WTC11 (cell line): ENCODE measurements around the gene WDR38. TPM values are rescaled to one million over a fixed set of nuclear protein-coding genes. Genes with fewer than 3 reads are reported as not detected.

Experiments
- AFF4 ChIP-seq: sonication (generic); formaldehyde crosslinking; IDR thresholded peaks from 2 replicates; pipeline ENCODE4 v1.8.1; 2023; ENCODE audit warnings: mild to moderate bottlenecking, missing genetic modification reagents, borderline replicate concordance
- ATF1 ChIP-seq: sonication (generic); formaldehyde crosslinking; IDR thresholded peaks from 2 replicates; pipeline ENCODE4 v1.8.1; 2023; ENCODE audit warnings: mild to moderate bottlenecking, moderate library complexity, missing genetic modification reagents
- ATF2 ChIP-seq: sonication (generic); formaldehyde crosslinking; IDR thresholded peaks from 2 replicates; pipeline ENCODE4 v1.8.1; 2022; ENCODE audit warnings: low read depth, missing genetic modification reagents, borderline replicate concordance
- ATF3 ChIP-seq: sonication (generic); formaldehyde crosslinking; conservative IDR thresholded peaks from 2 replicates; pipeline ENCODE4 v1.8.1; 2022; ENCODE audit warnings: mild to moderate bottlenecking, missing genetic modification reagents
- CDX4 ChIP-seq: fragments of 250-450 bp; sonication (Bioruptor Pico); IDR thresholded peaks from 2 replicates; pipeline ENCODE4 v1.9.0; 2021; ENCODE audit warnings: moderate library complexity, mild to moderate bottlenecking, inconsistent platforms, borderline replicate concordance
- CREB1 ChIP-seq: sonication (generic); formaldehyde crosslinking; IDR thresholded peaks from 2 replicates; pipeline ENCODE4 v1.8.0; 2023; ENCODE audit warnings: mild to moderate bottlenecking, missing genetic modification reagents
- CREM ChIP-seq: sonication (generic); formaldehyde crosslinking; IDR thresholded peaks from 2 replicates; pipeline ENCODE4 v1.8.1; 2022; ENCODE audit warnings: mild to moderate bottlenecking, missing genetic modification reagents, moderate library complexity
- ETV6 ChIP-seq: sonication (generic); formaldehyde crosslinking; IDR thresholded peaks from 2 replicates; pipeline ENCODE4 v1.8.1; 2022; ENCODE audit warnings: mild to moderate bottlenecking, missing genetic modification reagents
- GABPB1 ChIP-seq: sonication (generic); formaldehyde crosslinking; IDR thresholded peaks from 2 replicates; pipeline ENCODE4 v1.8.1; 2023; ENCODE audit warnings: mild to moderate bottlenecking, missing genetic modification reagents
- GRHL2 ChIP-seq: fragments of 250-450 bp; sonication (Bioruptor Pico); IDR thresholded peaks from 2 replicates; pipeline ENCODE4 v1.8.0; 2022; ENCODE audit warnings: mild to moderate bottlenecking, moderate library complexity; ENCODE audit not compliant: insufficient replicate concordance, severe bottlenecking
- GTF2I ChIP-seq: fragments of 250-450 bp; sonication (Bioruptor Pico); conservative IDR thresholded peaks from 2 replicates; pipeline ENCODE4 v1.4.0; 2021; ENCODE audit warnings: mild to moderate bottlenecking
- JAZF1 ChIP-seq: fragments of 250-450 bp; sonication (Bioruptor Pico); IDR thresholded peaks from 2 replicates; pipeline ENCODE4 v1.9.0; 2021; ENCODE audit warnings: moderate library complexity, mild to moderate bottlenecking, inconsistent platforms
- JUN ChIP-seq: sonication (generic); formaldehyde crosslinking; IDR thresholded peaks from 2 replicates; pipeline ENCODE4 v1.8.0; 2023; ENCODE audit warnings: mild to moderate bottlenecking, missing genetic modification reagents
- KAT7 ChIP-seq: sonication (generic); formaldehyde crosslinking; IDR thresholded peaks from 2 replicates; pipeline ENCODE4 v1.8.1; 2023; ENCODE audit warnings: missing genetic modification reagents, mild to moderate bottlenecking, borderline replicate concordance
- MXD4 ChIP-seq: fragments of 250-450 bp; sonication (Bioruptor Pico); IDR thresholded peaks from 2 replicates; pipeline ENCODE4 v1.8.0; 2021; ENCODE audit warnings: mild to moderate bottlenecking, moderate library complexity, borderline replicate concordance
- NFATC4 ChIP-seq: fragments of 250-450 bp; sonication (Bioruptor Pico); IDR thresholded peaks from 2 replicates; pipeline ENCODE4 v1.9.0; 2021; ENCODE audit warnings: mild to moderate bottlenecking
- NFE2L1 ChIP-seq: sonication (generic); formaldehyde crosslinking; IDR thresholded peaks from 2 replicates; pipeline ENCODE4 v1.8.1; 2023; ENCODE audit warnings: missing genetic modification reagents
- NFYB ChIP-seq: sonication (generic); formaldehyde crosslinking; conservative IDR thresholded peaks from 2 replicates; pipeline ENCODE4 v1.8.0; 2022; ENCODE audit warnings: low read depth, missing genetic modification reagents
- NR3C1 ChIP-seq: sonication (generic); formaldehyde crosslinking; conservative IDR thresholded peaks from 2 replicates; pipeline ENCODE4 v1.8.1; 2023; ENCODE audit warnings: low read depth, mild to moderate bottlenecking, missing genetic modification reagents
- PRDM15 ChIP-seq: sonication (generic); formaldehyde crosslinking; IDR thresholded peaks from 2 replicates; pipeline ENCODE4 v1.8.0; 2022; ENCODE audit warnings: missing genetic modification reagents
- SMAD3 ChIP-seq: sonication (generic); formaldehyde crosslinking; IDR thresholded peaks from 2 replicates; pipeline ENCODE4 v1.8.0; 2022; ENCODE audit warnings: missing genetic modification reagents, mild to moderate bottlenecking, borderline replicate concordance
- SOX15 ChIP-seq: fragments of 250-450 bp; sonication (Bioruptor Pico); IDR thresholded peaks from 2 replicates; pipeline ENCODE4 v1.9.0; 2021; ENCODE audit warnings: mild to moderate bottlenecking
- TEAD1 ChIP-seq: sonication (generic); formaldehyde crosslinking; IDR thresholded peaks from 2 replicates; pipeline ENCODE4 v1.8.0; 2022; ENCODE audit warnings: mild to moderate bottlenecking, missing genetic modification reagents
- TEAD4 ChIP-seq: sonication (generic); formaldehyde crosslinking; IDR thresholded peaks from 2 replicates; pipeline ENCODE4 v1.8.0; 2022; ENCODE audit warnings: mild to moderate bottlenecking, missing genetic modification reagents
- ZNF219 ChIP-seq: sonication (generic); formaldehyde crosslinking; IDR thresholded peaks from 2 replicates; pipeline ENCODE4 v1.8.0; 2023; ENCODE audit warnings: missing genetic modification reagents, mild to moderate bottlenecking, borderline replicate concordance
- ZNF317 ChIP-seq: sonication (generic); formaldehyde crosslinking; IDR thresholded peaks from 2 replicates; pipeline ENCODE4 v1.8.1; 2023; ENCODE audit warnings: low read depth, mild to moderate bottlenecking, moderate library complexity, missing genetic modification reagents, borderline replicate concordance
- ZNF396 ChIP-seq: fragments of 250-450 bp; sonication (Bioruptor Pico); IDR thresholded peaks from 2 replicates; pipeline ENCODE4 v1.8.0; 2021; ENCODE audit warnings: mild to moderate bottlenecking, moderate library complexity, borderline replicate concordance
- ZNF416 ChIP-seq: fragments of 250-450 bp; sonication (Bioruptor Pico); IDR thresholded peaks from 2 replicates; pipeline ENCODE4 v1.9.0; 2021; ENCODE audit warnings: mild to moderate bottlenecking, inconsistent platforms
- ZNF512 ChIP-seq: sonication (generic); formaldehyde crosslinking; IDR thresholded peaks from 2 replicates; pipeline ENCODE4 v1.8.1; 2022; ENCODE audit warnings: missing genetic modification reagents, borderline replicate concordance
- total RNA-seq: library from RNA; stranded (reverse); gene quantifications from 3 replicates; pipeline ENCODE4 v1.2.3, GENCODE V29; 2021

Gene WDR38
- total RNA-seq, 1 experiment from 2014 or later: not detected

- TF ChIP-seq PRDM15 (CRISPR knock-in tag): no peak
- TF ChIP-seq JUN (CRISPR knock-in tag): no peak
- no peak for TF ChIP-seq SOX15 (CRISPR knock-in tag)
- no peak for TF ChIP-seq GABPB1 (CRISPR knock-in tag)
- 0 out of 2 replicates have a peak, but pooled peaks have one; percentile 35 for TF ChIP-seq SMAD3
- peak; percentile 20; the same call in 1 of the 2 replicates for TF ChIP-seq CREM (CRISPR knock-in tag)
- TF ChIP-seq ZNF416 (CRISPR knock-in tag): no peak; the same call in 1 of the 2 replicates
- TF ChIP-seq MXD4 (CRISPR knock-in tag): no peak
- TF ChIP-seq ZNF396: no peak
- peak; percentile 38; the same call in 1 of the 2 replicates for TF ChIP-seq ATF1 (CRISPR knock-in tag)
- no peak for TF ChIP-seq CREB1 (CRISPR knock-in tag)
- TF ChIP-seq JAZF1: no peak
- no peak for TF ChIP-seq GTF2I
- peak; percentile 48 for TF ChIP-seq TEAD1 (CRISPR knock-in tag)
- no peak for TF ChIP-seq GRHL2 (CRISPR knock-in tag)
- no peak for TF ChIP-seq ETV6
- no peak for TF ChIP-seq ZNF317 (CRISPR knock-in tag)
- no peak for TF ChIP-seq ATF3 (CRISPR knock-in tag)
- no peak for TF ChIP-seq KAT7
- no peak for TF ChIP-seq ATF2 (CRISPR knock-in tag)
- no peak for TF ChIP-seq NFE2L1
- peak; percentile 6 for TF ChIP-seq NFATC4
- TF ChIP-seq TEAD4 (CRISPR knock-in tag): no peak
- TF ChIP-seq NR3C1 (CRISPR knock-in tag): no peak
- TF ChIP-seq CDX4 (CRISPR knock-in tag): no peak
- no peak for TF ChIP-seq NFYB (CRISPR knock-in tag)
- TF ChIP-seq ZNF512: no peak
- TF ChIP-seq ZNF219 (CRISPR knock-in tag): no peak
- TF ChIP-seq AFF4: no peak
Measured at GRCh38 chr9:124855944-124856765, 2.9 kb downstream of the WDR38 start (continued).
